MM.1S (cell line): ENCODE data around the gene UBAP2L.

Experiments used
- CTCF ChIP-seq: fragments of 300-600 bp; sonication (generic); IDR thresholded peaks from 2 replicates; pipeline ENCODE4 v1.5.1; 2016; ENCODE audit warnings: antibody characterized with exemption, low read length, mixed read lengths
- EZH2 ChIP-seq: fragments of 300-600 bp; sonication (generic); optimal IDR thresholded peaks from 2 replicates; pipeline ENCODE3; 2017; ENCODE audit warnings: low read depth, mild to moderate bottlenecking, antibody characterized with exemption, low read length, mixed read lengths
- EZH2phosphoT487 ChIP-seq: fragments of 300-600 bp; sonication (generic); IDR thresholded peaks from 2 replicates; pipeline ENCODE4 v1.6.1; 2018; ENCODE audit warnings: antibody characterized with exemption, low read length

GRCh38 chr1:154223621-154224020 lies 2.9 kb downstream of the UBAP2L start:
- TF ChIP-seq CTCF (no peak), EZH2 (no peak), EZH2phosphoT487 (no peak)
